DMS 273 (cell line): ENCODE data around the gene MAGI2.
"Not testable (repeated sequence)": the region's sequence is repeated elsewhere in the genome, so short reads cannot be mapped to it uniquely, and the experiment has no call there.

Experiments
- DNase-seq: peaks from one replicate; lab custom pipeline; 2025; ENCODE audit not compliant: unreplicated experiment; lab: John Stamatoyannopoulos, UW

Gene MAGI2

GRCh38 chr7:78020874-78021249 lies 1432.6 kb downstream of the MAGI2 start:
- peak; percentile 63 for DNase-seq

GRCh38 chr7:78020136-78020873 lies 1433.2 kb downstream of the MAGI2 start:
- DNase-seq, result peak; percentile 95

- DNase-seq, result peak; percentile 98
These were observed 1433.9 kb downstream of the MAGI2 start for GRCh38 chr7:78019447-78020135.

GRCh38 chr7:78018641-78019446 lies 1434.6 kb downstream of the MAGI2 start:
- DNase-seq, result peak; percentile 92

GRCh38 chr7:78017591-78018100 lies 1435.8 kb downstream of the MAGI2 start:
- no peak for DNase-seq

- DNase-seq, result no peak
These were observed 1437.8 kb downstream of the MAGI2 start for GRCh38 chr7:78015574-78016260.

GRCh38 chr7:78014401-78014800 lies 1439.1 kb downstream of the MAGI2 start:
- DNase-seq, result no peak

- DNase-seq, result no peak
These were observed 1440.1 kb downstream of the MAGI2 start for GRCh38 chr7:78013386-78013785.

GRCh38 chr7:78011642-78012041 lies 1441.8 kb downstream of the MAGI2 start:
- DNase-seq, result no peak

GRCh38 chr7:78007231-78007630 lies 1446.2 kb downstream of the MAGI2 start:
- DNase-seq, result no peak

- DNase-seq, result no peak
These were observed 1447.3 kb downstream of the MAGI2 start for GRCh38 chr7:78006063-78006755.

- DNase-seq, result no peak
These were observed 1450.8 kb downstream of the MAGI2 start for GRCh38 chr7:78002715-78003114.

- no peak for DNase-seq
These were observed 1451.4 kb downstream of the MAGI2 start for GRCh38 chr7:78002021-78002420.

GRCh38 chr7:77999168-77999567 lies 1454.3 kb downstream of the MAGI2 start:
- DNase-seq, result not testable (repeated sequence)

- peak; percentile 51 for DNase-seq
These were observed 1457.8 kb downstream of the MAGI2 start for GRCh38 chr7:77995717-77996116.

GRCh38 chr7:77993838-77994237 lies 1459.6 kb downstream of the MAGI2 start:
- DNase-seq, result no peak

- no peak for DNase-seq
These were observed 1461.8 kb downstream of the MAGI2 start for GRCh38 chr7:77991656-77992055.

GRCh38 chr7:77989981-77990566 lies 1463.4 kb downstream of the MAGI2 start:
- peak; percentile 54 for DNase-seq

- DNase-seq, result peak; percentile 37
These were observed 1467.5 kb downstream of the MAGI2 start for GRCh38 chr7:77985974-77986339.
